WERI-Rb-1 (cell line): ENCODE data around the gene EXOC1.
A peak's percentile ranks its signal among the peaks of the same experiment; 100 is the strongest.

Source experiments
- DNase-seq: peaks from one replicate; pipeline ENCODE4 v3.0.0-alpha.2; 2020
- H3K27ac ChIP-seq: fragments of 250-450 bp; sonication (Bioruptor Pico); 2 replicates; pipeline ENCODE4 v1.5.1; 2020; ENCODE audit warnings: mild to moderate bottlenecking, moderate library complexity
- H3K27me3 ChIP-seq: fragments of 250-450 bp; sonication (Bioruptor Pico); 2 replicates; pipeline ENCODE4 v1.5.1; 2021; ENCODE audit warnings: mild to moderate bottlenecking, low read depth, moderate library complexity; ENCODE audit not compliant: insufficient read depth, severe bottlenecking
- H3K36me3 ChIP-seq: fragments of 250-450 bp; sonication (Bioruptor Pico); 2 replicates; pipeline ENCODE4 v1.5.1; 2020; ENCODE audit warnings: mild to moderate bottlenecking, moderate library complexity
- H3K4me3 ChIP-seq: 2 replicates; pipeline ENCODE4 v1.5.1; 2011; ENCODE audit warnings: low read depth, mild to moderate bottlenecking, control low read depth, low read length
- H3K9me3 ChIP-seq: fragments of 250-450 bp; sonication (Bioruptor Pico); 2 replicates; pipeline ENCODE4 v1.5.1; 2021; ENCODE audit warnings: mild to moderate bottlenecking, moderate library complexity; ENCODE audit not compliant: severe bottlenecking
- CTCF ChIP-seq: IDR thresholded peaks from 2 replicates; pipeline ENCODE4 v1.5.1; 2011; ENCODE audit warnings: low read depth, mild to moderate bottlenecking, control low read depth, inconsistent platforms, low read length

Gene EXOC1

GRCh38 chr4:55884851-55885219, 31.4 kb downstream of the EXOC1 start:
- TF ChIP-seq CTCF: no peak
- Histone ChIP-seq H3K27me3 (no peaks in the 10 kb centered on the region), H3K4me3 (no peak overlapping the region), H3K9me3 (no peaks in the 10 kb centered on the region), H3K36me3 (peaks cover 12% of the 10 kb centered on the region), H3K27ac (no peak overlapping the region)
- DNase-seq: no peak

- Histone ChIP-seq H3K27me3 (no peaks in the 10 kb centered on the region), H3K9me3 (no peaks in the 10 kb centered on the region), H3K27ac (no peak overlapping the region), H3K4me3 (no peak overlapping the region), H3K36me3 (no peaks in the 10 kb centered on the region; the same call in 1 of the 2 replicates)
- 0 out of 2 replicates have a peak, but pooled peaks have one; percentile 13 for TF ChIP-seq CTCF
- DNase-seq: no peak
Observed at GRCh38 chr4:55887594-55887993, 34.1 kb downstream of the EXOC1 start.

- Histone ChIP-seq H3K36me3 (peaks cover under 1% of the 10 kb centered on the region; the same call in 1 of the 2 replicates), H3K9me3 (no peaks in the 10 kb centered on the region), H3K27me3 (no peaks in the 10 kb centered on the region), H3K4me3 (no peak overlapping the region), H3K27ac (no peak overlapping the region)
- DNase-seq: no peak
- no peak for TF ChIP-seq CTCF
Observed at GRCh38 chr4:55892156-55892555, 38.7 kb downstream of the EXOC1 start.

GRCh38 chr4:55896622-55897021, 43.2 kb downstream of the EXOC1 start:
- H3K9me3 ChIP-seq: no peaks in the 10 kb centered on the region
- DNase-seq: no peak
- H3K36me3 ChIP-seq: peaks cover 3% of the 10 kb centered on the region; the same call in 1 of the 2 replicates
- H3K27me3 ChIP-seq: no peaks in the 10 kb centered on the region
- no peak for TF ChIP-seq CTCF
- H3K27ac ChIP-seq: no peak overlapping the region
- no peak overlapping the region for H3K4me3 ChIP-seq

- no peaks in the 10 kb centered on the region for H3K36me3 ChIP-seq
- TF ChIP-seq CTCF: no peak
- DNase-seq: no peak
- no peaks in the 10 kb centered on the region for H3K27me3 ChIP-seq
- no peak overlapping the region for H3K4me3 ChIP-seq
- no peak overlapping the region for H3K27ac ChIP-seq
- H3K9me3 ChIP-seq: no peaks in the 10 kb centered on the region
Observed at GRCh38 chr4:55902677-55903076, 49.2 kb downstream of the EXOC1 start.

GRCh38 chr4:55903577-55903976, 50.1 kb downstream of the EXOC1 start:
- Histone ChIP-seq H3K27me3 (no peaks in the 10 kb centered on the region), H3K36me3 (no peaks in the 10 kb centered on the region), H3K27ac (no peak overlapping the region), H3K4me3 (no peak overlapping the region), H3K9me3 (no peaks in the 10 kb centered on the region)
- no peak for TF ChIP-seq CTCF
- DNase-seq: no peak
